T-cell (primary cell): ENCODE measurements around the gene RGS3. TPM values are rescaled to one million over a fixed set of nuclear protein-coding genes. Genes with fewer than 3 reads are reported as not detected.

Experiments used
- ATAC-seq, 4 experiments: fragments of 200-7000 bp in 3 of 4; fragments of 150-1000 bp in 1 of 4; cut with Tn5 transposase; replicated peaks in 1 of 4; 1 replicate in 3 of 4; 2 replicates in 1 of 4; pipeline ENCODE4 v1.10.0; 2021; ENCODE audit warnings: moderate library complexity in 3 of 4, mild to moderate bottlenecking in 2 of 4, moderate number of reproducible peaks in 1 of 4
- CTCF ChIA-PET, 2 donors: fragments of 300-600 bp; sonication (Branson Sonifier 250); formaldehyde crosslinking; loops; one replicate each; lab custom pipeline; 2022; ENCODE audit warnings: antibody characterized with exemption in 2 of 2; lab: Charles Lee
- POLR2A ChIA-PET, 2 donors: fragments of 300-600 bp; sonication (Branson Sonifier 250); formaldehyde crosslinking; loops; one replicate each; lab custom pipeline; 2022; ENCODE audit warnings: antibody characterized with exemption in 2 of 2; lab: Charles Lee
- DNase-seq, 35 experiments: peaks; one replicate each; pipeline versions ENCODE4 v3.0.0 to v3.0.0-alpha.2; 2013 to 2023
- H3K27ac ChIP-seq: one replicate; pipeline ENCODE4 v1.5.1; 2013; ENCODE audit warnings: low read length
- H3K27me3 ChIP-seq, 2 experiments: replicated peaks in 1 of 2; 1 replicate in 1 of 2; 2 replicates in 1 of 2; pipeline versions ENCODE4 v1.6.1 to v1.7.0; 2013; ENCODE audit warnings: low read length in 1 of 2, mixed read lengths in 1 of 2; ENCODE audit not compliant: control insufficient read depth in 2 of 2, insufficient read depth in 2 of 2; ENCODE audit errors: extremely low read depth in 1 of 2
- H3K36me3 ChIP-seq, 2 donors: 1 replicate in 1 of 2; 2 replicates in 1 of 2; pipeline versions ENCODE4 v1.6.1 to v1.7.0; 2013; ENCODE audit warnings: low read length in 1 of 2; ENCODE audit not compliant: control insufficient read depth in 2 of 2, insufficient read depth in 1 of 2; ENCODE audit errors: extremely low read depth in 1 of 2
- H3K4me1 ChIP-seq, 2 experiments: 1 replicate in 1 of 2; 2 replicates in 1 of 2; pipeline versions ENCODE4 v1.6.1 to v1.7.0; 2013; ENCODE audit warnings: low read length in 2 of 2, mixed read lengths in 1 of 2; ENCODE audit not compliant: insufficient read depth in 2 of 2, control insufficient read depth in 1 of 2; ENCODE audit errors: extremely low read depth in 1 of 2
- H3K4me3 ChIP-seq, 2 donors: 1 replicate in 1 of 2; 2 replicates in 1 of 2; pipeline versions ENCODE4 v1.5.1 to v1.7.0; 2013; ENCODE audit warnings: mild to moderate bottlenecking in 2 of 2, low read length in 1 of 2, moderate library complexity in 1 of 2; ENCODE audit not compliant: control insufficient read depth in 1 of 2; ENCODE audit errors: extremely low read depth in 1 of 2
- H3K9me3 ChIP-seq: 2 replicates; pipeline ENCODE4 v1.7.0; 2013
- H3K27ac Mint-ChIP-seq, 2 donors: one replicate each; pipeline ENCODE4 v1.8.0; 2020 to 2021; ENCODE audit warnings: mild to moderate bottlenecking in 2 of 2, mixed read lengths in 2 of 2
- H3K27me3 Mint-ChIP-seq, 2 donors: one replicate each; pipeline ENCODE4 v1.8.0; 2021 to 2022; ENCODE audit warnings: mixed read lengths in 2 of 2
- H3K36me3 Mint-ChIP-seq: one replicate; pipeline ENCODE4 v1.8.0; 2021; ENCODE audit warnings: mixed read lengths
- H3K4me1 Mint-ChIP-seq, 3 donors: one replicate each; pipeline ENCODE4 v1.8.0; 2020 to 2022; ENCODE audit warnings: mixed read lengths in 3 of 3, mild to moderate bottlenecking in 1 of 3
- H3K4me3 Mint-ChIP-seq, 3 donors: one replicate each; pipeline ENCODE4 v1.8.0; 2020 to 2022; ENCODE audit warnings: mild to moderate bottlenecking in 3 of 3, mixed read lengths in 3 of 3, moderate library complexity in 3 of 3
- H3K9me3 Mint-ChIP-seq, 3 donors: one replicate each; pipeline ENCODE4 v1.8.0; 2020 to 2022; ENCODE audit warnings: mixed read lengths in 3 of 3
- WGBS: methylation state at CpG from one replicate; pipeline ENCODE4 v1.1.5; 2013; ENCODE audit warnings: missing lambda C conversion rate; ENCODE audit not compliant: insufficient coverage; 5-methylcytosine and 5-hydroxymethylcytosine counted together
- total RNA-seq, 35 experiments: library from RNA in 6 of 35; stranded (reverse) in 6 of 35; fragments of 120-200 nt in 1 of 35; gene quantifications; one replicate each; pipeline versions ENCODE4 v1.2.1 to v1.2.4 and lab custom pipeline; 2013 to 2026

Gene RGS3
- total RNA-seq, 5 donors from 2014 or later (not counting 1 experiment from before 2014, with no cell fraction given): 15.9 to 36.5 (median 24.9) TPM

- Histone ChIP-seq H3K4me3 (no peak overlapping the region), H3K4me1 (no peaks in the 10 kb centered on the region), H3K27me3 (no peaks in the 10 kb centered on the region), H3K9me3 (no peaks in the 10 kb centered on the region), H3K27ac (no peak overlapping the region), H3K36me3 (no peaks in the 10 kb centered on the region)
- no peak overlapping the region for H3K27ac Mint-ChIP-seq
- no peak overlapping the region for H3K4me3 Mint-ChIP-seq
- DNase-seq (no peak), ATAC-seq (no peak)
- CTCF ChIA-PET: no interaction called here
- no peaks in the 10 kb centered on the region for H3K36me3 Mint-ChIP-seq
- no peaks in the 10 kb centered on the region for H3K4me1 Mint-ChIP-seq
- WGBS: 63% methylated on average over 1 of the region's 3 CpGs
- POLR2A ChIA-PET: no interaction called here
- no peaks in the 10 kb centered on the region for H3K27me3 Mint-ChIP-seq
- no peaks in the 10 kb centered on the region for H3K9me3 Mint-ChIP-seq
Observed at GRCh38 chr9:113604393-113604792, 140.9 kb downstream of the RGS3 start.

DNA sequence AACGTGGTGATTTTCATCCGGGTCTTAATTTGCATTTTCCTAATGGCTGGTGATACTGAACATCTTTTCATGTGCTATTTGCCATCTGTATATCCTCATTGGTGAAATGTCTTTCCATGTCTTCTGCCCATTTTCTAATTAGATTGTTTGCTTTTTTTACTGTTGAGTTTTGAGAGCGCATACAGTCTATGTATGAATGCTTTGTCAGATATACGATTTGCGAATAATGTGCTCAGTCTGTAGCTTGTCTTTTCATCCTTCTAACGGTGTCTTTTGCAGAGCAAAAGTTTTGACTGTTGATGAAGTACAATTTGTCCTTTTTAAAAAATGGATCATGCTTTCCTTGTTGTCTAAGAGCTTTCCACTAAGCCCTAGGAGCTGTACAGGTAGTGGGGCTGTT lies 143.0 kb downstream of the RGS3 start:
- Mint-ChIP-seq H3K36me3 (no peaks in the 10 kb centered on the region), H3K9me3 (no peaks in the 10 kb centered on the region), H3K27me3 (no peaks in the 10 kb centered on the region), H3K4me1 (no peaks in the 10 kb centered on the region), H3K4me3 (no peak overlapping the region), H3K27ac (no peak overlapping the region)
- ChIA-PET CTCF (interaction anchor here in 1 of 2 donors (0.6 kb wide), 1 partner anchor 960 kb away, joined by 4 read pairs; no protein-coding TSS in a partner anchor), POLR2A (no interaction called here)
- no peaks in the 10 kb centered on the region for H3K9me3 ChIP-seq
- H3K27me3 ChIP-seq: no peaks in the 10 kb centered on the region
- H3K27ac ChIP-seq: no peak overlapping the region
- no peak for DNase-seq
- no peaks in the 10 kb centered on the region for H3K4me1 ChIP-seq
- no peak overlapping the region for H3K4me3 ChIP-seq
- no peak for ATAC-seq
- no peaks in the 10 kb centered on the region for H3K36me3 ChIP-seq
- WGBS: 95% methylated on average over 6 of the region's 6 CpGs

GRCh38 chr9:113608082-113608685 lies 144.7 kb downstream of the RGS3 start:
- H3K27ac ChIP-seq: no peak overlapping the region
- Mint-ChIP-seq H3K27ac (no peak overlapping the region), H3K9me3 (no peaks in the 10 kb centered on the region), H3K27me3 (no peaks in the 10 kb centered on the region), H3K36me3 (no peaks in the 10 kb centered on the region), H3K4me1 (no peaks in the 10 kb centered on the region), H3K4me3 (no peak overlapping the region)
- CTCF ChIA-PET: no interaction called here
- 97% methylated on average over 5 of the region's 9 CpGs for WGBS
- H3K4me3 ChIP-seq: no peak overlapping the region
- no peaks in the 10 kb centered on the region for H3K4me1 ChIP-seq
- DNase-seq (no peak), ATAC-seq (no peak)
- H3K27me3 ChIP-seq: no peaks in the 10 kb centered on the region
- POLR2A ChIA-PET: no interaction called here
- H3K36me3 ChIP-seq: no peaks in the 10 kb centered on the region
- H3K9me3 ChIP-seq: no peaks in the 10 kb centered on the region

- no peak for ATAC-seq
- Histone ChIP-seq H3K36me3 (no peaks in the 10 kb centered on the region), H3K4me1 (no peaks in the 10 kb centered on the region), H3K27me3 (no peaks in the 10 kb centered on the region), H3K4me3 (no peak overlapping the region), H3K27ac (no peak overlapping the region), H3K9me3 (no peaks in the 10 kb centered on the region)
- H3K9me3 Mint-ChIP-seq: no peaks in the 10 kb centered on the region
- no peak overlapping the region for H3K4me3 Mint-ChIP-seq
- no peaks in the 10 kb centered on the region for H3K36me3 Mint-ChIP-seq
- POLR2A ChIA-PET: no interaction called here
- CTCF ChIA-PET: no interaction called here
- DNase-seq: no peak
- no peak overlapping the region for H3K27ac Mint-ChIP-seq
- 86% methylated on average over 19 of the region's 21 CpGs for WGBS
- no peaks in the 10 kb centered on the region for H3K27me3 Mint-ChIP-seq
- H3K4me1 Mint-ChIP-seq: peaks cover 0 to under 1% (median 0%) of the 10 kb centered on the region in 3 donors
Observed at GRCh38 chr9:113609562-113610318, 146.2 kb downstream of the RGS3 start.

DNA sequence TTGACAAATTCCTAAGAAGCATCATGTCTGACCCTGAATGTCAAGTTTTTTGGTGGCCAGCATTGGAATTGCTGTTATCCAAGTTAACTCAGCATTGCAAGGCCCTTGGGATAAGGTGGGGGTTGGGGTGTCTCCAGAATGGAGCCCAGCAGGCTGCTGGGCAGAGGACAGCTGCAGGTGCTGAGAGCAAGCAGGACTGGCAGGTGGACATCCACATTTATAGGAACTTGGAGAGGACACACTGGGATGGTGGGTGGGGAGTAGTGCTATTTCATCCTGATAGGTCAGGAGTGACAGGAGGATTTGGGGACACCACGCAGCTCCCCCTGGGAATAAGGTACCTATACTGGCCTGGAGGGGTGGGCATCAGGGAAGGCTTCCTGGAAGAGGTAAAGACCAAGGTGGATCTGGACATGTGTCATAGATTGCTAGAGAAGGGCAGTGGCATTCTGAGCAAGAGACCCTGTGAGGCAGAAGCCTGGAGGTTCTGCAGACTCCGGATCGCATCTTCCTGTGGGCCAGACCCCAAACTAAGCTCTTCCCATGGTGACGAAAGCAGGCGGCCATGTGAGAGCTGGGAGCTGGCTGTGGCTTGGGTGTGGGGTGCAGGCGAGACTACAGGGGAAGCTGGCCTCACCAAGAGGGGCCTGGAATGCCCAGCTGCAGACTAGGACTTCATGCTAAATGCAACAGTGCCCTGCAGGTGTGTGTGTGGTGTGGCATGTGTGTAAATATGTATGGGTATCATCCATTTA lies 148.1 kb downstream of the RGS3 start:
- no peak for DNase-seq
- 75% methylated on average over 6 of the region's 6 CpGs for WGBS
- ChIA-PET CTCF (no interaction called here), POLR2A (no interaction called here)
- Mint-ChIP-seq H3K27ac (no peak overlapping the region), H3K36me3 (no peaks in the 10 kb centered on the region), H3K27me3 (no peaks in the 10 kb centered on the region), H3K4me3 (no peak overlapping the region), H3K4me1 (peaks cover 0 to 2% (median 0%) of the 10 kb centered on the region in 3 donors), H3K9me3 (no peaks in the 10 kb centered on the region)
- Histone ChIP-seq H3K27me3 (peaks cover 0 to 3% of the 10 kb centered on the region in 2 experiments), H3K4me1 (no peaks in the 10 kb centered on the region), H3K27ac (no peak overlapping the region), H3K9me3 (no peaks in the 10 kb centered on the region), H3K4me3 (no peak overlapping the region), H3K36me3 (no peaks in the 10 kb centered on the region)
- no peak for ATAC-seq

GRCh38 chr9:113612216-113612747 lies 148.8 kb downstream of the RGS3 start:
- Histone ChIP-seq H3K27ac (no peak overlapping the region), H3K4me3 (no peak overlapping the region), H3K9me3 (no peaks in the 10 kb centered on the region), H3K4me1 (no peaks in the 10 kb centered on the region), H3K27me3 (peaks cover 0 to 3% of the 10 kb centered on the region in 2 experiments), H3K36me3 (no peaks in the 10 kb centered on the region)
- peaks cover 0 to 4% (median 2%) of the 10 kb centered on the region in 3 donors for H3K4me1 Mint-ChIP-seq
- WGBS: 81% methylated on average over 10 of the region's 11 CpGs
- H3K4me3 Mint-ChIP-seq: no peak overlapping the region
- no peak overlapping the region for H3K27ac Mint-ChIP-seq
- ChIA-PET CTCF (no interaction called here), POLR2A (no interaction called here)
- no peaks in the 10 kb centered on the region for H3K9me3 Mint-ChIP-seq
- ATAC-seq (no peak), DNase-seq (no peak)
- no peaks in the 10 kb centered on the region for H3K36me3 Mint-ChIP-seq
- no peaks in the 10 kb centered on the region for H3K27me3 Mint-ChIP-seq
